AG09309 (cell line): ENCODE data around the gene LINGO3.

Experiments used
- DNase-seq: peaks from one replicate; pipeline ENCODE4 v3.0.0-alpha.2; 2010; ENCODE audit warnings: low read depth
- H3K4me3 ChIP-seq: 2 replicates; pipeline ENCODE4 v1.5.1; 2011; ENCODE audit warnings: mild to moderate bottlenecking, low read depth, low read length, moderate library complexity; ENCODE audit not compliant: control insufficient read depth
- TF ChIP-seq, protein P1 (sequence below): IDR thresholded peaks from 2 replicates; pipeline ENCODE4 v1.5.1; 2011; ENCODE audit warnings: mild to moderate bottlenecking, low read depth, low read length, inconsistent platforms; ENCODE audit not compliant: insufficient read depth, control insufficient read depth; ENCODE audit errors: missing control alignments

LINGO3 gene

DNA sequence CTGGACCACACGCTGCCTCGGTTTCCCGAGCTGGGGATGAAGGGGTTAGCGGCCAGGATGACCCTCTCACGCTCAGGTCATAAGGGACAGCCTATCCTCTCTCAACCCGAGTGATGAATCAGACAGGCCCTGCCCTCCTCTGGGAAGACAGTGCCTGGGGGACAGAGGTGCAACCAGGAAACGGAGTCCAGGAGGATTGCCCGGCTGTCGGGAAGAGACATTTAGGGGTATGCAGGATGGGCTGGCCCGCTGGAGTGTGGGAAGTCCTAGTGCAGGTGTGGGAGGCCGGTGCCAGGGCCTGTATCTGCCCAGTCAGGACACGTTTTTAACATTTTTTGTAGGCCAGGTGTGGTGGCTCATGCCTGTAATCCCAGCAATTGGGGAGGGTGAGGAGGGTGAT, 12.1 kb upstream of the LINGO3 start:
- no peak overlapping the region for H3K4me3 ChIP-seq
- DNase-seq, result no peak
- TF ChIP-seq, protein P1, sequence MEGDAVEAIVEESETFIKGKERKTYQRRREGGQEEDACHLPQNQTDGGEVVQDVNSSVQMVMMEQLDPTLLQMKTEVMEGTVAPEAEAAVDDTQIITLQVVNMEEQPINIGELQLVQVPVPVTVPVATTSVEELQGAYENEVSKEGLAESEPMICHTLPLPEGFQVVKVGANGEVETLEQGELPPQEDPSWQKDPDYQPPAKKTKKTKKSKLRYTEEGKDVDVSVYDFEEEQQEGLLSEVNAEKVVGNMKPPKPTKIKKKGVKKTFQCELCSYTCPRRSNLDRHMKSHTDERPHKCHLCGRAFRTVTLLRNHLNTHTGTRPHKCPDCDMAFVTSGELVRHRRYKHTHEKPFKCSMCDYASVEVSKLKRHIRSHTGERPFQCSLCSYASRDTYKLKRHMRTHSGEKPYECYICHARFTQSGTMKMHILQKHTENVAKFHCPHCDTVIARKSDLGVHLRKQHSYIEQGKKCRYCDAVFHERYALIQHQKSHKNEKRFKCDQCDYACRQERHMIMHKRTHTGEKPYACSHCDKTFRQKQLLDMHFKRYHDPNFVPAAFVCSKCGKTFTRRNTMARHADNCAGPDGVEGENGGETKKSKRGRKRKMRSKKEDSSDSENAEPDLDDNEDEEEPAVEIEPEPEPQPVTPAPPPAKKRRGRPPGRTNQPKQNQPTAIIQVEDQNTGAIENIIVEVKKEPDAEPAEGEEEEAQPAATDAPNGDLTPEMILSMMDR, result no peak

DNA sequence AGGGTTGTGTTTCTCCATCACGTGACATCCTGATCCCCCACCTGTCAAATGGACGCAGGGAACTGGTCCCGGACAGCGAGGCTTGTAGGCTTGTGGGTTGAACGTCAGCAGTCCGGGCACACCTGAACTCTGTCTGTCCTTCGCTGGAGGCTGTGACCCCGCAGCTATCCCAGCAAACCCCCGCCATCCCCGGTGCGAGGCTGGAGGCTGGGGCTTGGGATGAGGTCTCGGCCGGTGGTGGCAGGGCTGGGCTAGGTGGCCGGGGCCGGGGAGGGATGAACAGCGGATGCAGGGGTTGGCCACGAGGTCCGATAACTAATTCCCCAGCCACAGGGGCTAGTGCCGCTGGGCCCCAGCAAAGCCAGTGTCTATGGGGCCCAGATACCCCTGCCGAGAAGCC, 11.6 kb upstream of the LINGO3 start:
- no peak overlapping the region for H3K4me3 ChIP-seq
- TF ChIP-seq, protein P1, result no peak
- no peak for DNase-seq

DNA sequence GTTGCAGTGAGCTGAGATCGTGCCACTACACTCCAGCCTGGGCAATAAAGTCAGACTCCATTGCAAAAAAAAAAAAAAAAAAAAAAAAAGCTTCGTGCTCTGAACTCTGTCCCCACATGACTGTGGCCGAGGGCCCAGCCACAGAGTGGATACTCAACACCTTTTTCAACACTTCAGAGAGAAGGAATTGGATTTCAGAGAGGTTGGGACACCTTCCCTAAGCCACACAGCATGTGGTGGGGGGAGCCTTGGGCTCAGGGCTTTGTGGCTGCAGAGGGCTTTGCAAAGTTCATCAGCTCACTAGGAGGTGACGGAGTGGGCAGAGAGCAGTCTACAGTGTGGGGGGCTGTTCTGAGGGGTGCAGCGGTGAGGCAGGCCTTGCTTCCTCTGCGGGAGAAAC, 11.0 kb upstream of the LINGO3 start:
- H3K4me3 ChIP-seq, result no peak overlapping the region
- DNase-seq, result no peak
- TF ChIP-seq, protein P1, result no peak

DNA sequence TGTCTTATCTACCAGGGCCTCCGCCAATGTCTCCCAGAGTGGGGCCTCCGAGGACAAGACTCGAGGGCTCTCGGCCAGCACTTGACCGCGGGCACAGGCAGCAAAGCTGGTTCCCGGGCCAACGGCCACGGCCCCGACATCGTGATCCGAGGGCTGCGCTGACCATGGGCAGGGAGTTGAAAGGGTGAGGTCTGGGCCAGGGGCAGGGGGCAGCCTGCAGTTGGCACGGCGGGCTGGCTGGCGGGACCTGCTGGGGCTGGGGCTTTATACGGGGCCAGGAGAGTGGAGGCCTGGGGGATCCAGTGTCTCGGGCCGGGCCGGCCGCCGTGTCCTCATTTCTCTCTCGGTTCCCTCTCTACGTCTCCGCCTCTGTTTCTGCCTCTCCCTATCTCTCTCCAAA, 9.8 kb upstream of the LINGO3 start:
- no peak overlapping the region for H3K4me3 ChIP-seq
- no peak for DNase-seq
- TF ChIP-seq, protein P1, result no peak

DNA sequence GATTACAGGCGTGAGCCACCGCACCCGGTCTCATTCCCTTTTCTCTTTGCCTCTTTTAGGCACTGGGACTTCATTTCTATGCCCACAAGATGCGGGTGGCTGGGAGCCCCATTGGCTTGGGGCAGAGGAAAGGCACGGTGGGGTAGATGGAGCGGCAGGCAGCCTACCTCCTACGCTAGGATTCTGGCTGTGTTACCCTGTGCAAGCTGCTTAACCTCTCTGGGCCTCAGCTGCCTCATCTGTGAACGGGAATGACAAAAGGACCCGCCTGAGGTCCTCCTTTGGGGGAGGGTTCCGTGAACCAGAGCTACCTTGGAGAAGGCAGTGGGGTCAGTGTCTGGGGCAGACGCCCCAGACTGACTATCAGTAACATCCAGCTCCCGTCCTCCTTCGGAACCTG, 9.3 kb upstream of the LINGO3 start:
- no peak for DNase-seq
- no peak overlapping the region for H3K4me3 ChIP-seq
- TF ChIP-seq, protein P1, result no peak

DNA sequence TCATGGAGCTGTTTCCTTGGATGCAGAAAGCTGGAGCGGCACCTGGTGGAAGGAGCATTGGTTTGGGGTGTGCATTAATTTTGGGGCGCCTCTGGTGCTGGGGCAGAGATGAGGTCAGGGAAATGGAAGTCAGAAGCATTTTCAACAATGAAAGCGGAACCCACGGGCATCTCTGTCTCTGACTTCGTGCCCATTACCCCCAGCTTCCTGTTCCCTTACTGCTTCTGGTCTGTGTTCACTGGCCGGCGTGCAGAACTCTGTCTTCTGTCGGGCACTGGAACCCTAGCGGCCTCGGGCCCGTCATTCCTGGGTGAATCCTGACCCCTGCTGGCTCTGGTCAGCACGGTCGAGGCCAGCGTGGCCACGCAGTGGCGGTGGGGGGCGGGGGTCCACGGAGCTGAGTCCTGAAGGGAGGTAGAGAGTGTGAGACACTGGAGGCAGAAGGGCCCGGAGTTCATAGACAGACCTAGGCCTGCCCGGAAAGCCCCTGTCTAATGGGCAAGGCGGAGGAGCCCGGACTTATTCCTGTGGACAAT, 7.9 kb upstream of the LINGO3 start:
- TF ChIP-seq, protein P1, result peak; percentile 76
- DNase-seq, result no peak
- H3K4me3 ChIP-seq, result no peak overlapping the region
